Stomach (tissue), 4 donors: ENCODE results near the gene PMM2.

Experiments used
- CTCF ChIP-seq, 7 experiments: fragments of 450-650 bp in 4 of 7; fragments of 200-600 bp in 3 of 7; sonication (generic) in 3 of 7; IDR thresholded peaks; one replicate each; pipeline ENCODE4 v1.5.1; 2016 to 2019; ENCODE audit warnings: antibody characterized with exemption in 7 of 7, control low read depth in 2 of 7, mild to moderate bottlenecking in 1 of 7
- POLR2A ChIP-seq, 4 donors: fragments of 450-650 bp; IDR thresholded peaks; one replicate each; pipeline ENCODE4 v1.6.1; 2016; ENCODE audit warnings: antibody characterized with exemption in 4 of 4, control low read depth in 2 of 4, mild to moderate bottlenecking in 1 of 4, moderate library complexity in 1 of 4

GRCh38 chr16:8777217-8777616 lies 20.4 kb upstream of the PMM2 start:
- TF ChIP-seq POLR2A (IDR thresholded peaks at IDR 0.05), result no peak
- TF ChIP-seq CTCF (IDR thresholded peaks at IDR 0.05), result no peak
